H54 (cell line): ENCODE results near the gene SCLT1.

Experiments
- DNase-seq: peaks from one replicate; pipeline ENCODE4 v3.0.0; 2011; ENCODE audit warnings: low spot score, mixed read lengths; ENCODE audit not compliant: insufficient read length
- FAIRE-seq: peaks from 3 replicates; lab custom pipeline; 2011; peaks lifted over from hg19 to GRCh38; lab: Jason Lieb, UNC
- POLR2A ChIP-seq: IDR thresholded peaks from 2 replicates; pipeline ENCODE4 v1.6.1; 2011; ENCODE audit warnings: low read depth, mild to moderate bottlenecking, low read length

Gene SCLT1

DNA sequence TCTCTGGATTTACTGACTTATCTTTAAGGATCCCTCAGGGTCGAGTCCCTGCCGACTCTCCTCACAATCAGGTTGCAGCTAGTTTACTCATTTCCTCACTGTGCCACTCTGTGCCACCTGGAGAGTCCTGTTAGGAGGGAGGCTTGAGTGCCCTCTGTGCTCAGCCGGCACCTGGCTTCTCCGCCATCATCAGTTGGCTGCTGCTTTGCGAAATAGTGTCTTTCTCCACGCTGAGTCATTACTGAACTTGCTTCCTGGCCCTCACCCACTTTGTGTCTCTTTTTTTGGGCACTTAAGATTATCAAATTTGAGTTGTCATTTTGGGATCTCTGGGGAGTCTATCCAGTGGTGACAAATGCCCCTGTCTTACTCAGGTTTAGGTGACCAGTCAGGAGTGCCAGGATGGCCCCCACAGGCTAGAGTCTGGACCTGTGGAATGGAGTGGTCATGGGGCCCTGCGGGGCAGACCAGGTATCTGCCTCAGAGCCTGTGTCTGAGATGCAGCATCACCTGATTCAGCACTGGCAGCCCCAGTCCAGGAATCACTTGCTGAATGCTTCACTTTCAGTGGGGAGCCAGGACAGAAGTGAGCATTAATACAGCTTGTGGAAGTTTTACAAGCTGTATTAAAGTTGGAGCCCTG lies 246.1 kb downstream of the SCLT1 start:
- FAIRE-seq (no peak), DNase-seq (no peak)
- TF ChIP-seq POLR2A: no peak

DNA sequence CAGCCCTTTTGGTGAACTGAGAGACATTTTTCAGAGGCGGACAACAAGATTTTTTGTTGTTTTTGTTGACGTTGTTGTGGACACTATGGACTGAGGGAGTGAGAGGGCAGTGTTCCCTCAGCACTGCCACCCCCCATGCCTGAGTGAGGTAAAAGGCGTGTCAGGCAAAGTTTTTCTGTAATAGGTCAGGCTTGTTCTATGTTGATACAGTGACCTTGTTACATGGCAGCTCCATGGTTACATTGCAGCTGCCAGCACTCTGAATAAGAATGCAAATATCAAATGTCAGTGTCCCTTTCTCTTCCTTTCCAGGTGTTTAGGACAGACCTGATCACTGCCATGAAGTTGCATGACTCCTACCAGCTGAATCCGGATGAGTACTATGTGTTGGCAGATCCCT lies 247.3 kb downstream of the SCLT1 start:
- DNase-seq: no peak
- no peak for TF ChIP-seq POLR2A
- no peak for FAIRE-seq

DNA sequence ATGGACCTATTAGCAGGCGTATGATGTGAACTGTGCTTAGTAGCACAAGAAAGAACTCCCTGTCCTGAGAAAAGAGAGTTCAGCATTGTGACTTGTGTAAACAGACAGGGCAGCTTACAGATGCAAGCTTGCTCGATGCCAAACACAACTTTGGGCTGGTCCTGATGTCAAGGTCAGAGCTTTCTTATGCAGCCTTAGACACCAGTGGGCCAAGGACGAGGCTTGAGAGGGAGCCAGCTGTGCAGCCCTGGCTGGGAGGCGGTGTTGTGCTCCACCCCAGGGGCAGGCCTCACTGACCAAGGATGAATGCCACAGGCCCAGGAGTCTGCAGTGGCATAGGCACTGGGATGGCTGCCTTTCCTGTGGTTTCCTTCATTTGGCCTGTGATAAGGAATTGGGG lies 248.4 kb downstream of the SCLT1 start:
- no peak for TF ChIP-seq POLR2A
- no peak for FAIRE-seq

DNA sequence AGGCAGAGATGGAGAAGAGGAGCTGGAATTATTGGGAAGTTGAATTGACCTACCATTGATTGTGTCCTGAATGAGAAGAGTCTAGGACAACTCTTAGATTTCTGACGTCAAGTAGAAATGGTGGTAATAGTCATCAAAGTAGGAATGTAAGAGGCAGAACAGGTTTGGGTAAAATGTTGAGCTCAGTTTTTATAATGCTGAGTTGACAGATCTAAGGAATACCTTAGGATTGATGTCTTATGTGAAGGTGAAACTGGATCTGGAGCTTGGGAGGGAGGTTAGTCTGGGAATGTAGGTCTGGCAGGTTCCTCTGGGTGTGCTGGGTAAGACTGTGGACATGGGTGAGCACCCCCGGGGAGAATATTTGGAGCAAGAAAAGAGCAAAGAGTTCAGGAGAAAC lies 251.9 kb downstream of the SCLT1 start:
- no peak for TF ChIP-seq POLR2A
- FAIRE-seq (no peak), DNase-seq (no peak)

More for the DNA sequence above, 248.4 kb downstream of the SCLT1 start:
- DNase-seq: no peak

DNA sequence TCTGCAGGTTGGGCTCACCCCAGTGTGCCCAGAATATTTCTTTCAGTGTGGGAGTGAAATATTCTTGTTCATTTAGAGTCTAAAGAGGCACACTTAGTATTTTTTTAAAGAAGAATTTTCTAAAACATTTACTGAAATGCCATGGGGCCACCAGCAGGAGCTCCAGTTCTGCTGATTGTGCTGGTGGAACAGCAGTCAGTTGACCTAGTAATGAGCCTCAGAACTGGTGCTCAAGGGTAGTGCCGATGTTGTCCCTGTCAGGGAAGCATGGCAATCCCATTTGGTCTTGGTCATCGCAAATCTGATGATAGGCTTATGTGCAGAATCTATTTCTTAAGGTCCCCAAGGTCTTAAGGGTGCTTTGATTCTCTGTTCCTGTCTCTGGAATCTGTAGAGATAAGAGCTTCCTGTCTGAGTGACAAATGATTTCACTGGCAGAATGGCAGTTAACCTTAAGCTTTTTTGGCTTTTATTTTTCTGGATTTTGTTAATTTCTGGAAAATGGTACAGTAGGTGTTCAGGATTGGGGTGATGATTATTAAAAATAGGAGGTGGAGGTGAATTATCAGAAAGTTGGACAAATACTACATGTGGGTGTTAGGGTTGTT lies 252.5 kb downstream of the SCLT1 start:
- FAIRE-seq: no peak
- TF ChIP-seq POLR2A: no peak
- no peak for DNase-seq

DNA sequence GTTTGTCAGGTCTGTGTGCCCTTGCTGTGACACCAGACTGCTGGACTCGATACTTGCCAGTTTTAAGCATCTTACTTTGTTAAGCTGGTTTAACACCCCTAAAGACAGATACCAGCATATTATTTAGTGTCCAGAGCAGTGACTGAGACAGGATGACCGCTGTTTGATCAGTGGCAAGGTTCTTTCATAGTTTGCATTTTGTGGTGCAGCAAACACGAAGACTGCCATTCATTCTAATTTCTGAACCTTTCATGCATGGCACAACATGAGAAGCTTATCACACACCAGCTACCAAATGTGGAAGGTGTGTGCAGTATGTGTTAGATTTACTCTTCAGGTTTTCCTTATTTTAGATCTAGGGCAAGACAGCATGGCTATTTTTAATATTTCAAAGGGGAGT lies 255.7 kb downstream of the SCLT1 start:
- no peak for DNase-seq
- no peak for TF ChIP-seq POLR2A
- FAIRE-seq: no peak

DNA sequence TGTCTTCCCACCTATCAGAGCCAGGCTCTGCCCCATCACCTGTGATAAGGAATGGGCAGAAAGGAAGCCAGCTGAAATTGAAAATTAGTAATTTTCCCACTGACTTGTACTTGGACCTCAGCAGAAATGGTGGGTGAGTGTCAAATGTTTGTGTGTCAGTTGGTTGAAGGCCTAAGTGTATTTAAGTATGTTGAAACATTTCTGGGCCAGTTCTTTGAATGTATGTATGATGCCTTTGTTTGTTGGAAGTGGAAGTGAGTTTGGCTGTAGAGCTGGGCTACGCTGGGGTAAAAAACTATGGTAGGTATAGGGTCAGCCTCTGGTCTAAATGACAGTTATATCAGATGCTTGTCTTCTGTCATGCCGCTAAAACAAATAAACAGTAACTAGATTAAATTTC lies 256.1 kb downstream of the SCLT1 start:
- no peak for TF ChIP-seq POLR2A
- FAIRE-seq (no peak), DNase-seq (no peak)

DNA sequence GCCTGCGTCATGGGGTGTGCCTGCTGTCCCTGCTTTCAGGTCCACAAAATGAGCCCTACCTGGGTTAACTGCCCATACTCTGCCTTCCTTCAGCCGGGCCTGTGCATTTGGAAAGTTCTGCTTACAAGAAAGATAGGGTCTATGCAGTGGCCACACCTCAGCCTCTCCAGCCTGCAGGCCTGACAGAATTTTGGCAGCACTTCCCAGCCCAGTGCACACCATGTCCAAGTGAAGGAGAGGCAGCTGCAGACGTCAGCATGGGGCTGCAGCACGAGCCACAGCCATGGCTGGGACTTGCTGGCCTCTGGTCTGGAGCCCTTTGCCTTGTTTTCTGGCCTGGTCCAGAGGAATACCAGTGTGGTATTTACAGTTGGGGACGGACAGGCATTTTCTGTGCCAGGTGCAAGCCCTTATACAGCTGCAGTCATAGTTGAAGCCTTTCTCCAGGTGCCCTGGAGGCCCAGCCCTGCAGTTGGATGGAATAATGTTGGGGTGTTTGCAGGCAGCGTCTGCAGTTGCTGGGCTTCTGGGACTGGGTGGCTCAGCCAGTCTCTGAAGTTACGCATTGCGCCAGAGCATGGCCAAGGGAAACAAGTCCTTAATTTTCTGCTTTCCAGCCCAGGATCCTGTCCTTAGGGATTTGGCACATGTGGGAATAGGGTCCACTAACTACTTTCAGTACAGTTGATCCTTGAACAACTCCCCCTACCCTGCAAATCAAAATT lies 257.7 kb downstream of the SCLT1 start:
- no peak for TF ChIP-seq POLR2A
- FAIRE-seq: no peak
- no peak for DNase-seq
